BLaER1 treated with 17β-estradiol and CSF1 and Interleukin-3, amounts not matched to agents 10 nM and 100 nM (cell line): ENCODE results near the gene C14orf180.

ENCODE experiments used
- H3K27ac ChIP-seq, 11 experiments: shearing (Covaris generic); formaldehyde crosslinking; 2 replicates each; pipeline ENCODE4 v1.8.1; 2022
- H3K27me3 ChIP-seq, 11 experiments: shearing (Covaris generic); formaldehyde crosslinking; 2 replicates each; pipeline ENCODE4 v1.8.1; 2022
- H3K36me3 ChIP-seq, 11 experiments: shearing (Covaris generic); formaldehyde crosslinking; 2 replicates each; pipeline ENCODE4 v1.8.1; 2022
- H3K4me1 ChIP-seq, 10 experiments: shearing (Covaris generic); formaldehyde crosslinking; 2 replicates each; pipeline ENCODE4 v1.8.1; 2022
- H3K4me2 ChIP-seq, 11 experiments: shearing (Covaris generic); formaldehyde crosslinking; 2 replicates each; pipeline ENCODE4 v1.8.1; 2022
- H3K4me3 ChIP-seq, 10 experiments: shearing (Covaris generic); formaldehyde crosslinking; 2 replicates each; pipeline ENCODE4 v1.8.1; 2022
- H3K9ac ChIP-seq, 11 experiments: shearing (Covaris generic); formaldehyde crosslinking; 2 replicates each; pipeline ENCODE4 v1.8.1; 2022
- H3K9me3 ChIP-seq, 11 experiments: shearing (Covaris generic); formaldehyde crosslinking; replicated peaks in 1 of 11; 2 replicates each; pipeline ENCODE4 v1.8.1; 2022
- H4K20me1 ChIP-seq, 11 experiments: shearing (Covaris generic); formaldehyde crosslinking; 2 replicates each; pipeline ENCODE4 v1.8.1; 2022
- Cebpa-rat ChIP-seq, 11 experiments: shearing (Covaris generic); IDR thresholded peaks; 2 replicates each; pipeline ENCODE4 v1.8.1; 2022

C14orf180 gene

DNA sequence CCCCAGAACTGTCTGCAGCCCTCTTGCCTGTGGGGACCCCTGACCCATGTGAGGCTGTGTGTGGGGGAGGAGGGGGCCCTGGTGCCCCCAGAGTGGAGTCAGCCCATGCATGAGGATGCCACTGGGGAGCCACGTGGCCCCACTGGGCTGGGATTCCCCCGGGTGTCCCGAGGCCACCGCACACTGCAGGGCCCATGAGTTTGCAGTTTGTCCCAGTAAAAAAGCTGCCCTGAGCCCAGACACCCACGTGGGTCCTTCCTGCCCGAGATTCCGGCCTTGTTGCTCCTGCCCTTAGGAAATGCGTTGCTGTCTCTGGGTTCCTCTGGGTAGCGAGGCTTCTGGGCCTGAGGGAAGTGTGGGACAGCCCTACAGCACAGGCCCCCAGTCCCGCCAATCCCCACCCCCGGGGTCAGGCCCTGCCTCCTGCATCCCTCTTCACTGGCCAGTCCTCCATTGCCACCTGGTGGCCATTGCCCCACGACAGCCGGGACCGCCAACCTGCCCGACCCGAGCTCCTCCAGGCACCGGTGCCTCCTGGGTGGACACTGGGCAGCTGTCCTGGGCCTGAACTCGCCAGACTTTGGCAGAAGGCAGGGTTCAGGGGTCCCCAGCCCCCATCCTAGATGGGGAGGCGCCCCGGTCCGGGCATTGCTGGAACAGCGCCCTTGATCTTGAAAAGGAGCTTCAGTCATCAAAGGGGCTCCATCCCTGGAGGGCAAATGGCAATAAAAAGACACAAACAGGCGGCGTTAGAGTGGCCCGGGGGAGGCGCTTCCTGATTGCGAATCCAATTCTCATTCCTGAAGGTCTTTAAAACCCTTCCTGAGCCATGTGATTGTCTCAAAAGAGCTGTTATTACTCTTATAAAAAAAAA is 15.6 kb upstream of the C14orf180 start:
- Histone ChIP-seq H3K4me2 (peak overlapping the region; percentile 76 to 99 (median 92)), H3K27me3 (peaks cover 0 to 37% (median 0%) of the 10 kb centered on the region in 11 experiments; a peak in 5 of 22 replicates), H4K20me1 (peaks cover 0 to 26% (median 0%) of the 10 kb centered on the region in 11 experiments; a peak in 4 of 22 replicates), H3K9ac (peak overlapping the region; percentile 6 to 70 (median 49); a peak in 18 of 22 replicates), H3K9me3 (no peaks in the 10 kb centered on the region), H3K4me3 (peak overlapping the region in 6 of 10 experiments; percentile 12 to 44 (median 16); a peak in 9 of 20 replicates), H3K27ac (peak overlapping the region in 9 of 11 experiments; percentile 22 to 79 (median 63); a peak in 17 of 22 replicates), H3K36me3 (no peaks in the 10 kb centered on the region), H3K4me1 (peaks cover 33 to 77% (median 74%) of the 10 kb centered on the region in 10 experiments)
- no peak for TF ChIP-seq Cebpa-rat (IDR thresholded peaks at IDR 0.05)

DNA sequence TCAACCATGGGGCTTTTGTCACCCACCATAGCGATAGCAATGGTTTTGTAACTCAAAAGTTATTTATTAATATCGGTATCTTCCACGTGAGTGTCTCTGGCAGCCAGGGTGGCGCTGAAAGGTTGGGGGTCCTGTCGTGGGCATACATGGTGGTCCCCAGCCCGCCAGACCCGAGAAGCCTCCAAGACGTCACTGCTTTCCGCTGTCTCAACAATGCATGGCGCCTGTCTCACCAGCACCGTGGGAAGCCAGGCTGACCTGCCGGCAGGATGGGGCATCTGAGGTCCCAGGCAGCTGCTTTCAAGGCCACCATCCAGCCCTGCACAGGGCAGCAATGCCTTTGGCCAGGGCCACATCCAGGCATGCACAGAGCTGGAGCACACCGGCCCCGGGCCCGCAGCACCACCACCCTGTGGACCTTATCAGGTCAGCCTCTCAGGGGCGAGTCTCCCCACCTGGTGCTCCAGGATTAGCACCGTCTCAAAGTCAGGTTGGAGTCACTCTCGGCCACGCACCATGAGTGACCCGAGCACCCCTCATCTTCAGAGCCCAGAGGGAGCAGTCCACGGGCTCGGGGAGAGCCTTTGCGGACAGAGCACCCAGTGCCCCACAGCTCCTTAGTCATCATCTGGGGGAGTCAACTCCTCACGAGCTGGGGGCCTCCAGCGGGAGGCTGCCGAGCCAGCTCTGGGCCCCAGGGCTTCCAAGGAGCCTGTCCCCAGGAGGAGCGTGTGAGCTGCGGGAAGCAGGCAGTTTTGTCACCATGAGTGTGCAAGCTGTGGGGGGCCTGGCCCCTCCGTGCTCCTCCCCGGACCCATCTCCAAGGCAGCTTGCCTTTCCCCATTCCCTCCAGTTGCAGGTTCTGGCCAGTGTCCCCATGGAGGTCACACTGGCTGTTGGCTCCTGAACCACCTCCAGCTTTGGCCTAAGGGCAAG is 14.6 kb upstream of the C14orf180 start:
- H3K9me3 ChIP-seq: no peaks in the 10 kb centered on the region
- H3K4me1 ChIP-seq: peaks cover 25 to 67% (median 64%) of the 10 kb centered on the region in 10 experiments
- H3K36me3 ChIP-seq: no peaks in the 10 kb centered on the region
- peak overlapping the region in 9 of 11 experiments; percentile 25 to 70 (median 52); a peak in 10 of 22 replicates for H3K9ac ChIP-seq
- peaks cover 0 to 15% (median 0%) of the 10 kb centered on the region in 11 experiments; a peak in 4 of 22 replicates for H4K20me1 ChIP-seq
- TF ChIP-seq Cebpa-rat (IDR thresholded peaks at IDR 0.05): no peak
- H3K4me3 ChIP-seq: no peak overlapping the region
- H3K27ac ChIP-seq: peak overlapping the region in 1 of 11 experiments; percentile 74; a peak in 1 of 22 replicates
- H3K4me2 ChIP-seq: peak overlapping the region; percentile 76 to 99 (median 92)
- H3K27me3 ChIP-seq: peaks cover 0 to 37% (median 0%) of the 10 kb centered on the region in 11 experiments; a peak in 5 of 22 replicates

- Histone ChIP-seq H3K9ac (no peak overlapping the region), H4K20me1 (peaks cover 0 to 8% (median 0%) of the 10 kb centered on the region in 11 experiments; a peak in 2 of 22 replicates), H3K4me3 (no peak overlapping the region), H3K27ac (no peak overlapping the region), H3K4me1 (peaks cover 16 to 50% (median 47%) of the 10 kb centered on the region in 10 experiments), H3K9me3 (no peaks in the 10 kb centered on the region), H3K27me3 (peaks cover 0 to 20% (median 0%) of the 10 kb centered on the region in 11 experiments; a peak in 4 of 22 replicates), H3K4me2 (no peak overlapping the region; a peak in 1 of 22 replicates), H3K36me3 (no peaks in the 10 kb centered on the region)
- no peak for TF ChIP-seq Cebpa-rat (IDR thresholded peaks at IDR 0.05)
Measured at GRCh38 chr14:104567141-104567956, 12.2 kb upstream of the C14orf180 start.

- peaks cover 0 to 16% (median 0%) of the 10 kb centered on the region in 11 experiments; a peak in 3 of 22 replicates for H3K27me3 ChIP-seq
- no peak overlapping the region for H3K4me3 ChIP-seq
- no peaks in the 10 kb centered on the region for H3K9me3 ChIP-seq
- H3K36me3 ChIP-seq: no peaks in the 10 kb centered on the region
- H4K20me1 ChIP-seq: peaks cover 0 to 8% (median 0%) of the 10 kb centered on the region in 11 experiments; a peak in 2 of 22 replicates
- H3K9ac ChIP-seq: no peak overlapping the region
- peaks cover 16 to 46% (median 42%) of the 10 kb centered on the region in 10 experiments for H3K4me1 ChIP-seq
- H3K27ac ChIP-seq: no peak overlapping the region
- TF ChIP-seq Cebpa-rat (IDR thresholded peaks at IDR 0.05): no peak
- H3K4me2 ChIP-seq: no peak overlapping the region
Measured at GRCh38 chr14:104567957-104568225, 11.7 kb upstream of the C14orf180 start.

GRCh38 chr14:104568620-104569019 is 10.9 kb upstream of the C14orf180 start:
- H4K20me1 ChIP-seq: peaks cover 0 to 8% (median 0%) of the 10 kb centered on the region in 11 experiments; a peak in 2 of 22 replicates
- peaks cover 0 to 9% (median 0%) of the 10 kb centered on the region in 11 experiments; a peak in 2 of 22 replicates for H3K27me3 ChIP-seq
- peaks cover 11 to 38% (median 35%) of the 10 kb centered on the region in 10 experiments for H3K4me1 ChIP-seq
- no peaks in the 10 kb centered on the region for H3K9me3 ChIP-seq
- TF ChIP-seq Cebpa-rat (IDR thresholded peaks at IDR 0.05): no peak
- H3K4me2 ChIP-seq: no peak overlapping the region
- no peak overlapping the region for H3K4me3 ChIP-seq
- H3K9ac ChIP-seq: no peak overlapping the region
- no peak overlapping the region for H3K27ac ChIP-seq
- H3K36me3 ChIP-seq: no peaks in the 10 kb centered on the region

- H3K4me2 ChIP-seq: no peak overlapping the region
- peaks cover 0 to 5% (median 0%) of the 10 kb centered on the region in 11 experiments; a peak in 2 of 22 replicates for H3K27me3 ChIP-seq
- H3K36me3 ChIP-seq: no peaks in the 10 kb centered on the region
- no peak for TF ChIP-seq Cebpa-rat (IDR thresholded peaks at IDR 0.05)
- H4K20me1 ChIP-seq: peaks cover 0 to 8% (median 0%) of the 10 kb centered on the region in 11 experiments; a peak in 2 of 22 replicates
- peaks cover 5 to 30% (median 27%) of the 10 kb centered on the region in 10 experiments for H3K4me1 ChIP-seq
- H3K9ac ChIP-seq: no peak overlapping the region
- no peak overlapping the region for H3K4me3 ChIP-seq
- H3K9me3 ChIP-seq: no peaks in the 10 kb centered on the region
- no peak overlapping the region for H3K27ac ChIP-seq
Measured at GRCh38 chr14:104569435-104569834, 10.1 kb upstream of the C14orf180 start.

DNA sequence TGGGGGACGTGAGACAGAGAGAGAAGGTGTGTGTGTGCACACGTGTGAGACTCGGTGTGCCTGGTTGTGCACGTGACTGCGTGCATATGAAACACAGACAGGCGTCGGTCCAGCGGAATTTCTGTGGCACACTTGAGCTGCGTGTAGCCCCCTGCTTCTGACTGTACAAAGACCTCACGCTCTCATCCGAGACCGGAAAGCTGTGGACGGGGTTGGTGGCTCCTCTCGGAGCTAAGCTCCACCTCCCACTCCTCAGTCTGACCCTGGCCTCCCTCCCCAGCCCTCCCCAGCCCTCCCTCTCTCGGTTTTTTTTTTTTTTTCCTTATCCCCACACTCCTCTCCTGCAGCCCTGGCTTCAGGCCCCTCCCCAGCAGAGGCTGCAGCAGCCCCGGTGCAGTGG is 8.3 kb upstream of the C14orf180 start:
- Histone ChIP-seq H3K4me3 (no peak overlapping the region), H3K9me3 (no peaks in the 10 kb centered on the region), H3K27ac (no peak overlapping the region), H4K20me1 (no peaks in the 10 kb centered on the region; a peak in 1 of 22 replicates), H3K9ac (no peak overlapping the region), H3K36me3 (no peaks in the 10 kb centered on the region), H3K27me3 (no peaks in the 10 kb centered on the region), H3K4me2 (no peak overlapping the region), H3K4me1 (peaks cover 0 to 15% (median 12%) of the 10 kb centered on the region in 10 experiments; a peak in 13 of 20 replicates)
- no peak for TF ChIP-seq Cebpa-rat (IDR thresholded peaks at IDR 0.05)
